Fibroblast of lung (primary cell): ENCODE results near the gene PACSIN1. TPM values are rescaled to one million over a fixed set of nuclear protein-coding genes. Genes with fewer than 3 reads are reported as not detected.

ENCODE experiments used
- DNase-seq, 2 donors: peaks; one replicate each; pipeline versions ENCODE4 v3.0.0 to v3.0.0-alpha.2; 2010; ENCODE audit warnings: low read depth in 2 of 2
- H2AFZ ChIP-seq: 2 replicates; pipeline ENCODE4 v1.5.1; 2012; ENCODE audit warnings: low read length, control low read depth, inconsistent platforms
- H3K27ac ChIP-seq: 2 replicates; pipeline ENCODE4 v1.5.1; 2011; ENCODE audit warnings: low read length, control low read depth; ENCODE audit not compliant: insufficient read depth
- H3K27me3 ChIP-seq: 2 replicates; pipeline ENCODE4 v1.5.1; 2011; ENCODE audit warnings: mild to moderate bottlenecking, low read length; ENCODE audit not compliant: control insufficient read depth, insufficient read depth
- H3K36me3 ChIP-seq: 2 replicates; pipeline ENCODE4 v1.5.1; 2011; ENCODE audit warnings: low read length; ENCODE audit not compliant: control insufficient read depth, insufficient read depth
- H3K4me1 ChIP-seq: 2 replicates; pipeline ENCODE4 v1.5.1; 2011; ENCODE audit warnings: low read length; ENCODE audit not compliant: control insufficient read depth, insufficient read depth; ENCODE audit errors: extremely low read depth
- H3K4me2 ChIP-seq: 2 replicates; pipeline ENCODE4 v1.5.1; 2011; ENCODE audit warnings: low read length, control low read depth; ENCODE audit not compliant: insufficient read depth; ENCODE audit errors: extremely low read depth
- H3K4me3 ChIP-seq, 4 experiments: fragments of 200-600 bp in 1 of 4; sonication (generic) in 1 of 4; replicated peaks in 1 of 4; 2 replicates each; pipeline ENCODE4 v1.5.1; 2011 to 2016; ENCODE audit warnings: low read length in 4 of 4, low read depth in 3 of 4, mild to moderate bottlenecking in 3 of 4, control low read depth in 2 of 4, inconsistent platforms in 1 of 4, mixed read lengths in 1 of 4; ENCODE audit not compliant: insufficient read depth in 1 of 4; ENCODE audit errors: control extremely low read depth in 1 of 4
- H3K79me2 ChIP-seq: 2 replicates; pipeline ENCODE4 v1.5.1; 2012; ENCODE audit warnings: mild to moderate bottlenecking, low read length, inconsistent platforms; ENCODE audit not compliant: control insufficient read depth, insufficient read depth
- H3K9ac ChIP-seq: 2 replicates; pipeline ENCODE4 v1.5.1; 2011; ENCODE audit warnings: mild to moderate bottlenecking, low read length, control low read depth; ENCODE audit not compliant: insufficient read depth
- H3K9me3 ChIP-seq: 2 replicates; pipeline ENCODE4 v1.5.1; 2012; ENCODE audit warnings: low read depth, low read length; ENCODE audit not compliant: control insufficient read depth, insufficient read depth
- H4K20me1 ChIP-seq: 2 replicates; pipeline ENCODE4 v1.5.1; 2011; ENCODE audit warnings: low read length; ENCODE audit not compliant: control insufficient read depth, insufficient read depth; ENCODE audit errors: extremely low read depth
- CTCF ChIP-seq, 2 donors: IDR thresholded peaks in 1 of 2; conservative IDR thresholded peaks in 1 of 2; 1 replicate in 1 of 2; 2 replicates in 1 of 2; pipeline ENCODE4 v1.5.1; 2011 to 2012; ENCODE audit warnings: low read length in 2 of 2, control low read depth in 1 of 2, inconsistent platforms in 1 of 2, low read depth in 1 of 2, mild to moderate bottlenecking in 1 of 2
- EZH2 ChIP-seq: IDR thresholded peaks from 2 replicates; pipeline ENCODE4 v1.5.1; 2012; ENCODE audit warnings: low read length, control low read depth, mild to moderate bottlenecking; ENCODE audit errors: missing control alignments
- polyA plus RNA-seq, 2 donors: library from polyadenylated mRNA; depleted of rRNA in 1 of 2; stranded (reverse) in 1 of 2; unstranded in 1 of 2; fragments of >200 nt; gene quantifications; 2 replicates each; pipeline ENCODE4 v1.2.1, GENCODE V29; 2011 to 2012; ENCODE audit warnings: missing spikeins in 1 of 2
- total RNA-seq: library from RNA; depleted of rRNA; stranded (reverse); fragments of >200 nt; gene quantifications from 2 replicates; pipeline ENCODE4 v1.2.1, GENCODE V29; 2014

The PACSIN1 gene
- total and polyA plus RNA-seq, 2 donors (not counting 1 experiment from before 2014, with no cell fraction given) = under 0.01 TPM; not detected in 1

- no peak overlapping the region for H3K27ac ChIP-seq
- H3K4me1 ChIP-seq = no peaks in the 10 kb centered on the region
- DNase-seq = no peak
- H3K4me2 ChIP-seq = no peak overlapping the region
- H3K9me3 ChIP-seq = no peaks in the 10 kb centered on the region
- H3K9ac ChIP-seq = no peak overlapping the region
- H4K20me1 ChIP-seq = no peaks in the 10 kb centered on the region
- peaks cover 8% of the 10 kb centered on the region for H3K27me3 ChIP-seq
- no peaks in the 10 kb centered on the region for H3K79me2 ChIP-seq
- H2AFZ ChIP-seq = no peak overlapping the region
- H3K36me3 ChIP-seq = no peaks in the 10 kb centered on the region
- no peak for TF ChIP-seq CTCF (conservative IDR thresholded peaks at IDR 0.05 in 1 of 2, IDR thresholded peaks at IDR 0.05 in 1 of 2; ENCODE audit: low read depth in 1 of 2, low read length in 2 of 2)
- TF ChIP-seq EZH2 = no peak
- H3K4me3 ChIP-seq = no peak overlapping the region
Observed at GRCh38 chr6:34447910-34448309, 18.0 kb upstream of the PACSIN1 start.

GRCh38 chr6:34451192-34451591, 14.7 kb upstream of the PACSIN1 start:
- H3K9me3 ChIP-seq = no peaks in the 10 kb centered on the region
- no peaks in the 10 kb centered on the region for H4K20me1 ChIP-seq
- H3K9ac ChIP-seq = no peak overlapping the region
- DNase-seq = no peak
- no peaks in the 10 kb centered on the region for H3K4me1 ChIP-seq
- H3K4me3 ChIP-seq = no peak overlapping the region
- no peaks in the 10 kb centered on the region for H3K36me3 ChIP-seq
- H2AFZ ChIP-seq = no peak overlapping the region
- peaks cover 4% of the 10 kb centered on the region for H3K27me3 ChIP-seq
- H3K79me2 ChIP-seq = no peaks in the 10 kb centered on the region
- no peak overlapping the region for H3K4me2 ChIP-seq
- no peak for TF ChIP-seq EZH2
- no peak for TF ChIP-seq CTCF (conservative IDR thresholded peaks at IDR 0.05 in 1 of 2, IDR thresholded peaks at IDR 0.05 in 1 of 2; ENCODE audit: low read depth in 1 of 2, low read length in 2 of 2)
- no peak overlapping the region for H3K27ac ChIP-seq

GRCh38 chr6:34455831-34456230, 10.0 kb upstream of the PACSIN1 start:
- Histone ChIP-seq H3K27ac (no peak overlapping the region), H3K9me3 (no peaks in the 10 kb centered on the region), H3K27me3 (no peaks in the 10 kb centered on the region), H4K20me1 (no peaks in the 10 kb centered on the region), H2AFZ (no peak overlapping the region), H3K4me1 (no peaks in the 10 kb centered on the region), H3K4me3 (no peak overlapping the region), H3K4me2 (no peak overlapping the region), H3K9ac (no peak overlapping the region), H3K36me3 (no peaks in the 10 kb centered on the region), H3K79me2 (no peaks in the 10 kb centered on the region)
- no peak for DNase-seq
- TF ChIP-seq EZH2 = no peak
- no peak for TF ChIP-seq CTCF (conservative IDR thresholded peaks at IDR 0.05 in 1 of 2, IDR thresholded peaks at IDR 0.05 in 1 of 2; ENCODE audit: low read depth in 1 of 2, low read length in 2 of 2)
